HG03280 (cell line): ENCODE results near the gene HTR3B.

Experiments
- ATAC-seq: cut with Tn5 transposase; IDR thresholded peaks from one replicate; pipeline ENCODE4 v1.9.1; 2021; ENCODE audit warnings: mild to moderate bottlenecking, moderate library complexity; ENCODE audit not compliant: unreplicated experiment

Gene HTR3B

DNA sequence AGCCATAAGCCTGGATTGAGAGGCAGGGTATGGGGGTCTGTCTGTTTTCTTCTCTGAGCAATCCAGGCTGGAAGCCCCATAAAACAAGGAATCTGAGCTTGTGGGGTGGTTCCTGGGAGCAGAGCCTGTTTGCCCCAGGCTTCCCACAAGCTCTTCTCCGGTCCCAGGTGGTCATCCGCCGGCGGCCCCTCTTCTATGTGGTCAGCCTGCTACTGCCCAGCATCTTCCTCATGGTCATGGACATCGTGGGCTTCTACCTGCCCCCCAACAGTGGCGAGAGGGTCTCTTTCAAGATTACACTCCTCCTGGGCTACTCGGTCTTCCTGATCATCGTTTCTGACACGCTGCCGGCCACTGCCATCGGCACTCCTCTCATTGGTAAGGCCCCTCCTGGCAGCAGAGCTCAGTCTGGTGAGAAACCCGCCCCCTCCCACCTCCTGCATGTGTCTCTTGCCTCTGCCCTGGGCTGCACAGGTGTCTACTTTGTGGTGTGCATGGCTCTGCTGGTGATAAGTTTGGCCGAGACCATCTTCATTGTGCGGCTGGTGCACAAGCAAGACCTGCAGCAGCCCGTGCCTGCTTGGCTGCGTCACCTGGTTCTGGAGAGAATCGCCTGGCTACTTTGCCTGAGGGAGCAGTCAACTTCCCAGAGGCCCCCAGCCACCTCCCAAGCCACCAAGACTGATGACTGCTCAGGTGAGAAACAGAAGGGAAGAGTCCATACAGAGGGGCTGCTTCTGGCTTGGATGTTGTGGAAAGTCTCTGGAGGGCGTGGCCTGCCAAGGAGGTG, 82.0 kb downstream of the HTR3B start:
- ATAC-seq = no peak

DNA sequence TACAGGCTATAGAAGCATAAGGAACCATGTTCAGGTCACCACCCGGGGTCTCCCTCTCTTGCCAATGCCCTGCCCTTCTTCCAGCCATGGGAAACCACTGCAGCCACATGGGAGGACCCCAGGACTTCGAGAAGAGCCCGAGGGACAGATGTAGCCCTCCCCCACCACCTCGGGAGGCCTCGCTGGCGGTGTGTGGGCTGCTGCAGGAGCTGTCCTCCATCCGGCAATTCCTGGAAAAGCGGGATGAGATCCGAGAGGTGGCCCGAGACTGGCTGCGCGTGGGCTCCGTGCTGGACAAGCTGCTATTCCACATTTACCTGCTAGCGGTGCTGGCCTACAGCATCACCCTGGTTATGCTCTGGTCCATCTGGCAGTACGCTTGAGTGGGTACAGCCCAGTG, 84.8 kb downstream of the HTR3B start:
- ATAC-seq = no peak

DNA sequence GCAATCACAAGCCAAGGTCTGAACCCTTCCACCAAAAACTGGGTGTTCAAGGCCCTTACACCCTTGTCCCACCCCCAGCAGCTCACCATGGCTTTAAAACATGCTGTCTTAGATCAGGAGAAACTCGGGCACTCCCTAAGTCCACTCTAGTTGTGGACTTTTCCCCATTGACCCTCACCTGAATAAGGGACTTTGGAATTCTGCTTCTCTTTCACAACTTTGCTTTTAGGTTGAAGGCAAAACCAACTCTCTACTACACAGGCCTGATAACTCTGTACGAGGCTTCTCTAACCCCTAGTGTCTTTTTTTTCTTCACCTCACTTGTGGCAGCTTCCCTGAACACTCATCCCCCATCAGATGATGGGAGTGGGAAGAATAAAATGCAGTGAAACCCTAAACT, 85.3 kb downstream of the HTR3B start:
- no peak for ATAC-seq

DNA sequence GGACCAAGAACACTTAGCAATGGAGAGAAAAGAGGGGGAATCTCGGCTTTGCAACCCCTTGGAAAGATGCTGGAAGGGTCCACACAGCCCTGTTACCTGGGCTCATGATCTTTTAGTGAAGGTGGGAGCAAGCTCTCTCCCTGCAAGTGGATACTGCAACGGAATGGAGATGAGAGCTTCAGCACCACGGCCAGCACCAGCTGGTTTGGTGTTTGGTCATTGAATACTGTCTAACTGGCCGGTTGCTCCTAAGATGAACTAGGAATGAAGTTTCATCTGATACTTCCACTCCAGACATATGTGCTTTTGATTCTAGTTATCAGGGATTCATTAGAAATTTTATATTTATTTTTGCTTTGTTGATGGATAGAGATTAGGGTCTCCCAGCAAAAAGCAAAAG, 86.6 kb downstream of the HTR3B start:
- no peak for ATAC-seq

DNA sequence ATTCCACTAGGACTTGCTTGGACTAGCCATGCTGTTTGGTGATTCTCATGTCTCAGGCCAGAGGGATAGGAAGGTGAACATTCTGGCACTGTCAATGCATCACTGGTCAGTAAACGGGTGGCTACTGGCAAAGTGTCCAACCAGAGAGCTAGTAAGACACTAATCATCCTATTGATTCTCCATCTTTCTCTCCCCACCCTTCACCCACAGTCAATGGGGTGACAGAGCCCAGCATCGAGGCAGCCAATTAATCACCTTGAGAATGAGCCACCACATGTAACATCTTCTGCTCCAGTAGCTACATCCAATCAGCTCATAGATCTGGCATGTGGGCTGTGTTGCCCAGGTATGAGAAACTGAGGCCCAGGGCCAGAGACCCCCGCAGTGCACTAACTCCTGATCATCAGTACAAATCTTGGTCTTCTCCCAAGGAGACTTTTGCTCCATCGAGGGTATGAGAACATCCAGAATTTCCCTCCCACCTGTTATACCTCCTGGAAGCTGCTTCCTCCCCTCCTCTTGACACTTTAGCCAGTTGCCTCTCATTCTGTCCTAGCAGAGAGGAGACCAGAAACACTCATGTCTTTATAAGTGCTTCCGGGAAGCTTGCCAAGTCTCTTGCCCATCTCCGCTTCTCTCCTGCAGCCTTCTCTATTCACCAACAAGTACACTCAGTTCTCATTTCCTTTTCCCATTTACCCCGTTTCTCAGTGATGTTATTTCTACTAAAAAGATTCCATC, 87.3 kb downstream of the HTR3B start:
- no peak for ATAC-seq

DNA sequence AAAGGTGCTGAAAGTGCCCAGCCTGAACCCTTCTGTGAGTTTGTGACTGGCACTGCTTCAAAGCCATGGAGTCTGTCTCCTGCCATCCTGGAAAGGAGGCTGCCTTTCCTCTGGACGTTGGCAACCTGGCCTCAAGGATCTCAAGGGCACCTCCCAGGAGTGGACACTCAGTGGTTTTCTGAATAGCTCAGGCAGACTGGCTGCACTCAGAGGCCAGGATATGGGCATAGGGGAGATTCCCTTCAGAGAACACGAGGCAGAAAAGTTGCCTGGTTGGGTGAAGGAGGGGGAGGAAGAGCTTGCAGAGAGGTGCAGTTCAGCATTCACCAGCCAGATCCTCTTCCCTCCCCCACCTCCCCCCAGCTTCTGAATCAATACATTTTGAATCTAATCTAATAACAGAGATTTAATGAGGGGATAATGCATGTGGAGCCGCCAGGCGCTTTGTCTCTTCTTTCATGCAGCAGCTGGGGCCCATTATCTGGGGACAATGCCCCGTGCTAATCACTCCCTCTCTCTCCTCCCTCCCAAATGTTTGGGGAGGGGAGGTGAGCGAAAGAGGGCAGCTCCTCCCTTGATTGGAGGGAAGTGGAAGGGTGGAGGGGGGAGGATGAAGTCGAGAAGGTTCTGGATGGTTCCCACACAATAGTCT, 88.0 kb downstream of the HTR3B start:
- ATAC-seq = no peak

DNA sequence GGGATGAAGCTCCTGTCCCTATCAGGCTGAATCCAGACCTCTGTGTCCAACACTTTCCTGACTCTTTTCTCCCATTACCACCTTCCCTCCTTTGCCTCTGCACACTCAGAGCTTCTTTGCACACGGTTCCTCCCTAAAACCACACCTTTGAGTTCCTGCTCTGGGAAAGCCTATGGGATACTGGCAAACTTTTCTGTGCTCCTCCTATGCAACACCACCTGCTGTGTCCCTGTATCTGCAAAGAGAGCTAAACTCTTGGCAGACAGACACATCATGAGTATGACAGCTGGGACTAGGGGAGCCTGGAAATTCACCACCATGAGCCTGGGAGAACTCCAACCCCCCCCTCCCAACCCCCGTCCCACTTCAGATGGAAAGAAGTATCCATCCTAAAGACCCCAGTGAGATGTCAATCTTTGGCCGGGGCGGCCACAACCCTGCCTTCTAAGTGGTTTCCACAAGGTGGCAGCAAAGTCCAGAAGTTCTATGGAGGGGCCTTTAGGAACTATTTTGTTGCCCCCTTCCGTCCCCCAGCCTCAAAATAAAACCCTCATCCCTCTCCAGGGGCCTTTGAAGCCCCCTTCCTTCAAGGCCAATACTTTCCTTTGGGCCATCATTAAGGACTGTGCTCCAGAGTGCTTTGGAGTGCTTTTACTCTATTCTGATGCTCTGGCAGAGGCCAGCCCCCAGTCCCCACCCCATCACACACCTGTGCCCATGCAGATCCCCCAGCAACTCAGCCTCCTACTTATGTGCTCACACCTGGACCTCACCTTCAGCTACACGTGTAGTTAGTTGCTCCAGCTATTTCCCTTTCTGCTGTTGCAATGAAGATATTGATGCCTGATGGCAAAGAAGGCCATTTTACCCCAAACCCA, 89.7 kb downstream of the HTR3B start:
- ATAC-seq = no peak
